GM21825 (cell line): ENCODE data around the gene ZNF865.

ENCODE experiments used
- ATAC-seq: cut with Tn5 transposase; IDR thresholded peaks from one replicate; pipeline ENCODE4 v1.9.1; 2021; ENCODE audit warnings: mild to moderate bottlenecking, moderate library complexity; ENCODE audit not compliant: unreplicated experiment

ZNF865 gene

DNA sequence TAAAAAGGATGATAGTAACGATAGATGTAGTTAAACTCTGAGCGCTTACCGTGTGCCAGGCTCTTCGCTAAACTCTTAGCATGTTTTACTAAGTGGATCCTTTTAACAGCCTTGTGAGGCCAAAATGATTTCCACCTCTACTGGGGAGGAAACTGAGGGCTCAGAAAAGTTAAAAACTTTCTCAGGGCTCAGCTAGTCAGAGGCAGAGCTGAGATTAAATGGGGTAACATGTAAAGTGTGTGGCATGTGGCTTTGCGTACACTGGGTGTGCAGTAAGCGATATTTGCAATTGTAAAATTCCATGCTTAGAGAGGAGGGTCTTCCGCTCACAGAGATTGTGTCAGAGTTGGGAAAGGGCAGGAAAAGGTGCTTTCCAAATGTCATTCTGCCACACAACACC, 51.1 kb downstream of the ZNF865 start:
- ATAC-seq = no peak

DNA sequence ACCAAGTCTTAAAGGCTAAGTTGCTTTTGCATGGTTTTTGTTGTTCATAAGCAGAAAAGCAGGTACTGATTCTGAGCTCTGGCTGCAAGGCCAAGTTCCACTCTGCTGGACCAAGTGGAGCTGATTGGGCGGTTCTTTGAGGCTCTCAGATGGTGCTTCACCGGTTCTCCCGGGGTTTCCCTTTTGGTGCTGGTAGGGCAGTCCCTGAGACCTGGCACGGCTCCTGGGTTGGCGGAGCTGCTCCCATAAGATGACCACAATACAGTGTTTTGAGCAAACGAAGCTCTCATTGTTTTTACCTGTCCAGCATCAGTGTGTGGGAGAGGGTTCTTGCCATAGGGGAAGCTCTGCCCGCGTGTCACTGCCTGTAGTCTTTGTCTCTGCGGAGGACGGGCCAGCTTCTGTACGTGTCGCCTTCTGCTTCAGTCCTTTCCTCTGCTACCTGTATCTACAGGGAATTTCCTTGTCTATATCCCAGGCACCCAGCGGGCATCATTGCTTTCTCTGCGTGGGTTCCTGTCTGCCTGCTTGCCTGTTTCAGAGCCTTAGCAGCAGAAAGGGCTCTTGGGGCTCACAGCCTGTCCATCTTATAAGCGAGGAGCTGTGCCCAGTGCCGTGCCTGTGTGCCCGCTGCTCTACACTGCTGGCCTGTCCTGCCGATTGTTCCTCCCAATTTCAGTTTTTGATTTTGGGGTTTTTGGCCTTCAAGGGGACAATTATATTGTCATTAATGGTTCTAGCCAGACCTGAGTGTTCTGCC, 51.7 kb downstream of the ZNF865 start:
- ATAC-seq = no peak

DNA sequence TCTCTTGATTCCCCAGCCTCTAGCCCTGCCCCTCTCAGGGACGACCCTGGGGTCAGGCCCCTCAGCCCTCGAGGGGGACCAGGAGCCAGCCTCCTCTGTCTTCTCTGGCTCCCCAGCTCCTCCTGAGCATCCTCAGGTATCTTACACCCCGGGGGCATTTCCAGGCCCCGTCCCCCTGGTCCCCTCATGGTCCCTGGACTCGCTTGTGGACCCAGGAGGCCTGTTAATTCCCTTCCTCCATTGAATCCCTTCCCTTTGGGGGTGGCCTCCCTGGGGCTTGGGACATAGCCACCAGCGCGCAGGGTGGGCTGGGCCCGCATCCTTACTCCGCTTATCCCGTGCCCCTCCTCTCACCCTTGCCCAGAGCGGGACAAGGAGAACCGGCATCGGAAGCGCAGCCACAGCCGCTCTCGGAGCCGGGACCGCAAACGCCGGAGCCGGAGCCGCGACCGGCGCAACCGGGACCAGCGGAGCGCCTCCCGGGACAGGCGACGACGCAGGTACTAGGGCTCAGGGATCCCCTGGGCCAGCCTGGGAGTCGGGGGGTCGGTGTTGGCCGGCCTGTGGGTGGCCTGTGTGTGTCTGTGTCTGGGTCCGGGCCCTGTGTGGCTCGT, 53.5 kb downstream of the ZNF865 start:
- ATAC-seq = no peak

DNA sequence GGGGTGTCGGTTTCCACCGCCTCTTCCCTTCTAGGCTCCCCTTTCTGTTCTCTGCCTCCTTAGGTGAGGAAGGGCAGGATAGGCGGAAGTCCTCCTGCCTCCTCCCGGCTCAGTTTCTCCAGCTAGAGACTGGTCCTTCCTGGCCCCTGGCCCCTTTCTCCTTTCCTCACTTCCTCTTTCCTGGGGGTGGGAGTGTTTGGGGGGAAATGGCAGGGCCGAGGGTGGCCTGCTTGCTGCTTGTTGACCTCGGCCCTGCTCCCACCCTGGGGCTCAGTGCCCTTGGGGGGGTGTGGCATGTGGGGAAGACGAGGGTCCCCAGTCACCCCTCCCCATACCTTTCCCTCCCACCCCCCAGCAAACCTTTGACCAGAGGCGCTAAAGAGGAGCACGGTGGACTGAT, 54.4 kb downstream of the ZNF865 start:
- no peak for ATAC-seq

DNA sequence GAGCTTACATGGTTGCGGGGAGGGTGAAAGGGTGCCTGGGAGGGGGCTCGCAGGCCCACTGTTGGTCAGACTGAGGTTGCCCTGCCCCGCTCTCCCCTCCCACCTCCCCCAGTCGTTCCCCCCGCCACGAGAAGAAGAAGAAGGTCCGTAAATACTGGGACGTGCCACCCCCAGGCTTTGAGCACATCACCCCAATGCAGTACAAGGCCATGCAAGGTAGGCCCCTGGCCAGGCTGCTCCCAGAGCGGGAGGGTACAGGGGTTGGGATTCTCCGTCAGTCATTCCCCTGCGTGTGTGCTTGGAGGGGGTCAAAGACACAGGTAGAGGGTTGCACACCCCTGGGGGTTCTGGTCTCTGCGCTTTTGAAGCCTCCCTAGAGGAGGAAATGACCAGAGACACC, 55.0 kb downstream of the ZNF865 start:
- no peak for ATAC-seq

DNA sequence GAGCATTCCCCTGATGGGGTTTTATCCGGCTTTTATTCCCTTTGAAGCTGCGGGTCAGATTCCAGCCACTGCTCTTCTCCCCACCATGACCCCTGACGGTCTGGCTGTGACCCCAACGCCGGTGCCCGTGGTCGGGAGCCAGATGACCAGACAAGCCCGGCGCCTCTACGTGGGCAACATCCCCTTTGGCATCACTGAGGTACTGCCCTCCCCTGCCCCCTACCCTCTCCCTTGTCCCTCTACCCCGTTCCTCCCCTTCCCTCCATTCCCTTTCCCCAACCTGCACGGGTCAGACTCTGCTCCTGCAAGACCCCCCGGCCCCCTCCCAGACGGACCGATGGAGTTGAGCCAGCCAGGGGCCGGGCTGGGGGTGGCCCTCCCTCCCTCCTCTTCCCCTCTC, 55.5 kb downstream of the ZNF865 start:
- no peak for ATAC-seq

DNA sequence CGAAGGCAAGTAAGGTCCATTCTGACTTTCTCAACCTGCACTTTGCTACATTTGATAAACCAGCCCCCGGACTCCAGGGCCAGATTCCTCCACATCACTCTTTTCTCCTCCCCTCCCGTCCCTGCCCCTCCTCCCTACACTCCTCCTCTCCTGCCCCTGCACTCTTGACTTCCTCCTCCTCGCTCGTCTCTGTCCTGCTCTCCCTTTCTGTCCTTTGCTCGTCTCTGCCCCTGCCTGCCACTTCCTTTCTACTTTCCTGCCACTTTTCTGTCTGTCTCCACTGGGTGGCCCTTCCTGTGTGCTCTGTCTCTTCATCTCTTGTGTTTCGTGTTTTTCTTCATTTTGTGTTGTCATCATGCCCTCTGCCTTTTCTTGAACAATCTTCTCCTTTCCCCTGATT, 56.4 kb downstream of the ZNF865 start:
- no peak for ATAC-seq

DNA sequence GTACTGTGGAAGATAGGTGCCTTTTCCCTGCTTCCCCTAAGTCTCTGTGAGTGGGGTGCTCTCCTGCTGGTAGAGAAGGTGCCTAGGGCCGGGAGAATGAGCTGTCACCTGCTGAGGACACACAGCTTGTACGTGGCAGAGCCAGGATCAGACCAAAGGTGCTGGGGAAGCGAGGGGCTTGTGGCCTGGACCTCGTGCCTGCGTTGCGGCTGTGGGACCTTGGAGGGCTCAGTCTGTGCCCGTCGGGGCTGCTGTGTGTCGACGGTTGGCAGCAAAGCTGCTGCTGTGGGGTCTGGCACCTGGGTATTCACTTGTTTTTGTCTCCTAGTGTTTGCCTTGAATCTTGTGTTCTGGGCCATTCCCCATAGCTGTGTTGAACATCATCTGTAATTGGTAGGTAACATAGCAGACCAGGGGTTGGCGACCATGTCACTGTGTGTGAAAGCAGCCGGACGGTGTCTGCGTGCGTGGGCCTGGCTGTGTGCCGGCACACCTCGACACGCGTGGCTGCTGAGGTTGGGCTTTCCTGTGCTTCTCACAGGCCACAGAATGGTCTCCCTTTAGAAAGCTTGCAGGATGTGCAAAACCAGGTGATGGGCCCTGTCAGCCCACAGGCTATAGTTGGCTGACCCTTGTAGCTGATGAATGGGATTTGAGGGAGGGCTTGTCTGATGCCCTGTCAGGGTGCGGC, 58.5 kb downstream of the ZNF865 start:
- ATAC-seq = no peak

DNA sequence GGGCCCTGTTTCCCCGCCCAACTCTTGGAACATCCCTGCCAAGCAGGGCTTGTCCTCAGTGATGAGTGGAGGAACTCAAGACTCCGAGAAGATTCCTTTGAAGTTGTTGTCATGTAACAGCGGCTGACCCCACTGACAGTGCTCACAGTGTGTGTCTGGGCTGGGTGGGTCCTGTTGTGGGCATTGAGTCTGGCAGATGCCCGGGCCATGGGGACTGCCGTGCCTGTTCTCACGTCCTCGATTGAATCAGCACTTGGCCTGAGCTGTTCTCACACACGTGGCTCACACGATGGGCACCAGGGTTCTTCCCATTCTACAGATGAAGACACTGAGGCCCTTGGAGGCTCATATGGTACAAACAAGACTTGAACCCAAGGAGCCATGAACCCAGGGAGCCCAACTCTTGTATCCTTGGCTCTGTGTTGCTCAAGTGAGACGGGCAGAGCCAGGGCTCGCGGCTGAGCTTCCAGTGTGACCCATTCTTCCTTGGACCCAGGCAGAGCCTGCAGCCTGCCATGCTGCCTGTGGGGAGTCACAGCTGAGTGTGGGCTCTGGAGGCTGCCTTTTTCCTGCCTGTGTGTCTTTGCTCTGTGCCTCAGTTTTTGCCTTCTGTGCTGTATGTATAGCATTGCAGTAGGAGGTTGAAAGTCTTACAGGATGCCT, 61.0 kb downstream of the ZNF865 start:
- no peak for ATAC-seq
